Tibial artery (tissue), 4 donors: Measurements from ENCODE around the gene SPTAN1.

ENCODE experiments used
- DNase-seq, 2 donors: peaks; one replicate each; pipeline ENCODE4 v3.0.0-alpha.2; 2019
- H3K27ac ChIP-seq, 2 donors: fragments of 200-600 bp; sonication (generic) in 1 of 2; 1 replicate in 1 of 2; 2 replicates in 1 of 2; pipeline ENCODE4 v1.5.1; 2018 to 2019; ENCODE audit warnings: mild to moderate bottlenecking in 1 of 2
- H3K27me3 ChIP-seq, 2 donors: fragments of 200-600 bp; sonication (generic) in 1 of 2; one replicate each; pipeline versions ENCODE4 v1.5.1 to v1.6.0; 2016 to 2019
- H3K36me3 ChIP-seq, 3 donors: fragments of 200-600 bp; sonication (generic) in 2 of 3; one replicate each; pipeline ENCODE4 v1.5.1; 2016 to 2019; ENCODE audit warnings: mild to moderate bottlenecking in 2 of 3
- H3K4me1 ChIP-seq, 4 donors: fragments of 200-600 bp; sonication (generic) in 2 of 4; 1 replicate in 3 of 4; 2 replicates in 1 of 4; pipeline ENCODE4 v1.5.1; 2016 to 2019
- H3K4me3 ChIP-seq, 2 donors: fragments of 200-600 bp; sonication (generic) in 1 of 2; 1 replicate in 1 of 2; 2 replicates in 1 of 2; pipeline ENCODE4 v1.5.1; 2018 to 2019; ENCODE audit warnings: mild to moderate bottlenecking in 2 of 2
- H3K9me3 ChIP-seq, 3 donors: fragments of 200-600 bp; sonication (generic) in 1 of 3; one replicate each; pipeline ENCODE4 v1.5.1; 2016 to 2019
- CTCF ChIP-seq, 2 experiments: fragments of 200-600 bp in 1 of 2; fragments of 450-650 bp in 1 of 2; IDR thresholded peaks; one replicate each; pipeline ENCODE4 v1.5.1; 2017 to 2019; ENCODE audit warnings: antibody characterized with exemption in 2 of 2, mild to moderate bottlenecking in 1 of 2, moderate library complexity in 1 of 2
- intact Hi-C: fragments of 100-400 bp; cut with DNase I; formaldehyde crosslinking; loops from one replicate; pipeline ENCODE4 v1.15.0; 2023; ENCODE audit warnings: low total_unique reads

SPTAN1 gene

GRCh38 chr9:128633057-128633456 lies 80.7 kb downstream of the SPTAN1 start:
- no peak for TF ChIP-seq CTCF (IDR thresholded peaks at IDR 0.05)
- H3K27ac ChIP-seq = no peak overlapping the region
- H3K4me3 ChIP-seq = no peak overlapping the region
- H3K36me3 ChIP-seq = peaks cover 52 to 68% (median 66%) of the 10 kb centered on the region in 3 donors
- no peak for DNase-seq
- H3K27me3 ChIP-seq = no peaks in the 10 kb centered on the region
- H3K9me3 ChIP-seq = no peaks in the 10 kb centered on the region
- H3K4me1 ChIP-seq = peaks cover 0 to 52% (median 34%) of the 10 kb centered on the region in 4 donors
- intact Hi-C loops = no loop called here

- Histone ChIP-seq H3K27ac (peak overlapping the region in 1 of 2 donors; percentile 94), H3K9me3 (no peaks in the 10 kb centered on the region), H3K4me1 (peaks cover 0 to 46% (median 29%) of the 10 kb centered on the region in 4 donors), H3K27me3 (no peaks in the 10 kb centered on the region), H3K36me3 (peaks cover 50 to 63% (median 60%) of the 10 kb centered on the region in 3 donors), H3K4me3 (no peak overlapping the region)
- no peak for TF ChIP-seq CTCF (IDR thresholded peaks at IDR 0.05)
- intact Hi-C loops = no loop called here
- no peak for DNase-seq
These were observed 81.2 kb downstream of the SPTAN1 start for GRCh38 chr9:128633601-128634000.

- TF ChIP-seq CTCF (IDR thresholded peaks at IDR 0.05) = no peak
- Histone ChIP-seq H3K27me3 (no peaks in the 10 kb centered on the region), H3K9me3 (no peaks in the 10 kb centered on the region), H3K27ac (peak overlapping the region; percentile 72 to 94), H3K36me3 (peaks cover 50 to 58% (median 55%) of the 10 kb centered on the region in 3 donors), H3K4me1 (peaks cover 0 to 43% (median 26%) of the 10 kb centered on the region in 4 donors), H3K4me3 (no peak overlapping the region)
- no peak for DNase-seq
- intact Hi-C loops = no loop called here
These were observed 81.7 kb downstream of the SPTAN1 start for GRCh38 chr9:128634111-128634510.

- peaks cover 44 to 57% (median 49%) of the 10 kb centered on the region in 3 donors for H3K36me3 ChIP-seq
- H3K9me3 ChIP-seq = no peaks in the 10 kb centered on the region
- no peak for DNase-seq
- H3K4me3 ChIP-seq = no peak overlapping the region
- H3K27ac ChIP-seq = peak overlapping the region; percentile 72 to 94
- H3K27me3 ChIP-seq = no peaks in the 10 kb centered on the region
- intact Hi-C loops = no loop called here
- TF ChIP-seq CTCF (IDR thresholded peaks at IDR 0.05) = no peak
- peaks cover 0 to 43% (median 26%) of the 10 kb centered on the region in 4 donors for H3K4me1 ChIP-seq
These were observed 82.4 kb downstream of the SPTAN1 start for GRCh38 chr9:128634651-128635262.

GRCh38 chr9:128635266-128636023 lies 83.1 kb downstream of the SPTAN1 start:
- Histone ChIP-seq H3K4me1 (peaks cover 0 to 43% (median 26%) of the 10 kb centered on the region in 4 donors), H3K4me3 (peak overlapping the region in 1 of 2 donors; percentile 4), H3K27ac (peak overlapping the region; percentile 72 to 94), H3K27me3 (no peaks in the 10 kb centered on the region), H3K36me3 (peaks cover 38 to 57% (median 49%) of the 10 kb centered on the region in 3 donors), H3K9me3 (no peaks in the 10 kb centered on the region)
- TF ChIP-seq CTCF (IDR thresholded peaks at IDR 0.05) = peak; percentile 72 to 76
- intact Hi-C loops = no loop called here
- DNase-seq = peak; percentile 82 to 96
